Measurements from ENCODE around the gene ENTHD1.
"Not testable (repeated sequence)": the region's sequence is repeated elsewhere in the genome, so short reads cannot be mapped to it uniquely, and the experiment has no call there.

Gene ENTHD1

GRCh38 chr22:39873965-39874364, 19.6 kb downstream of the ENTHD1 start:
- DNase-seq: no peak
- Histone ChIP-seq H3K4me3 (ENCODE audit: low read depth, low read length) (no peak overlapping the region), H3K27me3 (replicated peaks) (peaks cover 9% of the 10 kb centered on the region), H3K27ac (no peak overlapping the region), H3K36me3 (replicated peaks) (no peaks in the 10 kb centered on the region)
- in situ Hi-C loops (cut with HindIII; ENCODE audit: low pct_ligation_motif_present, low sequenced_read_pairs): no loop called here
- no peak for TF ChIP-seq CTCF (IDR thresholded peaks at IDR 0.05; ENCODE audit: low read depth, low read length, missing control alignments)

- no peak overlapping the region for H3K27ac ChIP-seq
- no peaks in the 10 kb centered on the region for H3K36me3 ChIP-seq (replicated peaks)
- no peak for DNase-seq
- no peak overlapping the region for H3K4me3 ChIP-seq (ENCODE audit: low read depth, low read length)
- H3K27me3 ChIP-seq (replicated peaks): peaks cover 7% of the 10 kb centered on the region
- in situ Hi-C loops (cut with HindIII; ENCODE audit: low pct_ligation_motif_present, low sequenced_read_pairs): no loop called here
- no peak for TF ChIP-seq CTCF (IDR thresholded peaks at IDR 0.05; ENCODE audit: low read depth, low read length, missing control alignments)
Measured at GRCh38 chr22:39872548-39872947, 21.0 kb downstream of the ENTHD1 start.

GRCh38 chr22:39871008-39871798, 22.4 kb downstream of the ENTHD1 start:
- no peak overlapping the region for H3K4me3 ChIP-seq (ENCODE audit: low read depth, low read length)
- H3K27ac ChIP-seq: no peak overlapping the region
- DNase-seq: no peak
- H3K36me3 ChIP-seq (replicated peaks): no peaks in the 10 kb centered on the region
- in situ Hi-C loops (cut with HindIII; ENCODE audit: low pct_ligation_motif_present, low sequenced_read_pairs): no loop called here
- TF ChIP-seq CTCF (IDR thresholded peaks at IDR 0.05; ENCODE audit: low read depth, low read length, missing control alignments): no peak
- H3K27me3 ChIP-seq (replicated peaks): peaks cover 5% of the 10 kb centered on the region

- in situ Hi-C loops (cut with HindIII; ENCODE audit: low pct_ligation_motif_present, low sequenced_read_pairs); H3K27me3 ChIP-seq (replicated peaks); H3K36me3 ChIP-seq (replicated peaks); H3K4me3 ChIP-seq (ENCODE audit: low read depth, low read length); H3K27ac ChIP-seq; DNase-seq: not testable (repeated sequence)
Measured at GRCh38 chr22:39869797-39870196, 23.8 kb downstream of the ENTHD1 start.

- in situ Hi-C loops (cut with HindIII; ENCODE audit: low pct_ligation_motif_present, low sequenced_read_pairs): no loop called here
- no peak for DNase-seq
- Histone ChIP-seq H3K27ac (no peak overlapping the region), H3K36me3 (replicated peaks) (no peaks in the 10 kb centered on the region), H3K27me3 (replicated peaks) (peaks cover 5% of the 10 kb centered on the region), H3K4me3 (ENCODE audit: low read depth, low read length) (no peak overlapping the region)
- TF ChIP-seq CTCF (IDR thresholded peaks at IDR 0.05; ENCODE audit: low read depth, low read length, missing control alignments): no peak
Measured at GRCh38 chr22:39868741-39869140, 24.8 kb downstream of the ENTHD1 start.

- in situ Hi-C loops (cut with HindIII; ENCODE audit: low pct_ligation_motif_present, low sequenced_read_pairs): no loop called here
- DNase-seq: no peak
- no peak overlapping the region for H3K27ac ChIP-seq
- TF ChIP-seq CTCF (IDR thresholded peaks at IDR 0.05; ENCODE audit: low read depth, low read length, missing control alignments): no peak
- H3K36me3 ChIP-seq (replicated peaks): no peaks in the 10 kb centered on the region
- H3K27me3 ChIP-seq (replicated peaks): peaks cover 12% of the 10 kb centered on the region
- H3K4me3 ChIP-seq (ENCODE audit: low read depth, low read length): no peak overlapping the region
Measured at GRCh38 chr22:39859903-39860588, 33.5 kb downstream of the ENTHD1 start.

All from brain microvascular endothelial cell (primary cell).